Transverse colon (tissue), 4 donors: ENCODE measurements around the gene LINC00237.

ENCODE experiments used
- CTCF ChIP-seq, 5 experiments: fragments of 200-600 bp in 3 of 5; fragments of 450-650 bp in 2 of 5; sonication (generic) in 3 of 5; IDR thresholded peaks; 1 replicate in 2 of 5; 2 replicates in 3 of 5; pipeline ENCODE4 v1.5.1; 2016 to 2017; ENCODE audit warnings: antibody characterized with exemption in 5 of 5, inconsistent platforms in 3 of 5, mild to moderate bottlenecking in 2 of 5, moderate library complexity in 1 of 5
- POLR2A ChIP-seq: fragments of 450-650 bp; IDR thresholded peaks from one replicate; pipeline ENCODE4 v1.6.1; 2016; ENCODE audit warnings: antibody characterized with exemption, mild to moderate bottlenecking, moderate library complexity
- POLR2AphosphoS5 ChIP-seq, 3 donors: sonication (generic); formaldehyde crosslinking; IDR thresholded peaks; one replicate each; pipeline ENCODE4 v1.6.1; 2016; ENCODE audit warnings: antibody characterized with exemption in 3 of 3

- no peak for TF ChIP-seq CTCF (IDR thresholded peaks at IDR 0.05)
- no peak for TF ChIP-seq POLR2A
- TF ChIP-seq POLR2AphosphoS5 (IDR thresholded peaks at IDR 0.05): no peak
These were observed 4.1 kb downstream of the LINC00237 start for GRCh38 chr20:21101932-21102575.
